ES-I3 (cell line): Measurements from ENCODE around the gene CCDC73.

Source experiments
- H3K36me3 ChIP-seq: 2 replicates; pipeline ENCODE4 v1.6.1; 2013; ENCODE audit warnings: mild to moderate bottlenecking, low read length, control low read depth, moderate library complexity; ENCODE audit not compliant: insufficient read depth
- H3K4me1 ChIP-seq: 2 replicates; pipeline ENCODE4 v1.6.1; 2013; ENCODE audit warnings: mild to moderate bottlenecking, control low read depth, low read length; ENCODE audit not compliant: insufficient read depth
- H3K9ac ChIP-seq: 2 replicates; pipeline ENCODE4 v1.6.1; 2013; ENCODE audit warnings: low read depth, mild to moderate bottlenecking, low read length, moderate library complexity
- H3K9me3 ChIP-seq: 2 replicates; pipeline ENCODE4 v1.6.1; 2013; ENCODE audit warnings: mild to moderate bottlenecking, low read length, moderate library complexity; ENCODE audit not compliant: control insufficient read depth, insufficient read depth

The CCDC73 gene

GRCh38 chr11:32574421-32574820, 220.0 kb downstream of the CCDC73 start:
- H3K9me3 ChIP-seq: no peaks in the 10 kb centered on the region
- H3K4me1 ChIP-seq: no peaks in the 10 kb centered on the region
- no peak overlapping the region for H3K9ac ChIP-seq
- no peaks in the 10 kb centered on the region for H3K36me3 ChIP-seq

- Histone ChIP-seq H3K36me3 (no peaks in the 10 kb centered on the region), H3K9me3 (no peaks in the 10 kb centered on the region), H3K4me1 (no peaks in the 10 kb centered on the region), H3K9ac (no peak overlapping the region)
Measured at GRCh38 chr11:32573228-32573627, 221.2 kb downstream of the CCDC73 start.

GRCh38 chr11:32571039-32571438, 223.4 kb downstream of the CCDC73 start:
- Histone ChIP-seq H3K36me3 (no peaks in the 10 kb centered on the region), H3K4me1 (no peaks in the 10 kb centered on the region), H3K9ac (no peak overlapping the region), H3K9me3 (no peaks in the 10 kb centered on the region)

- no peaks in the 10 kb centered on the region for H3K36me3 ChIP-seq
- H3K9ac ChIP-seq: no peak overlapping the region
- H3K4me1 ChIP-seq: no peaks in the 10 kb centered on the region
- H3K9me3 ChIP-seq: no peaks in the 10 kb centered on the region
Measured at GRCh38 chr11:32569313-32569881, 225.1 kb downstream of the CCDC73 start.

GRCh38 chr11:32567154-32567553, 227.3 kb downstream of the CCDC73 start:
- H3K4me1 ChIP-seq: no peaks in the 10 kb centered on the region
- H3K36me3 ChIP-seq: no peaks in the 10 kb centered on the region
- no peaks in the 10 kb centered on the region for H3K9me3 ChIP-seq
- no peak overlapping the region for H3K9ac ChIP-seq

- Histone ChIP-seq H3K9ac (no peak overlapping the region), H3K36me3 (no peaks in the 10 kb centered on the region), H3K9me3 (no peaks in the 10 kb centered on the region), H3K4me1 (no peaks in the 10 kb centered on the region)
Measured at GRCh38 chr11:32566517-32566916, 227.9 kb downstream of the CCDC73 start.

GRCh38 chr11:32563600-32563959, 230.9 kb downstream of the CCDC73 start:
- Histone ChIP-seq H3K36me3 (no peaks in the 10 kb centered on the region), H3K4me1 (no peaks in the 10 kb centered on the region), H3K9ac (no peak overlapping the region), H3K9me3 (no peaks in the 10 kb centered on the region)

- no peaks in the 10 kb centered on the region for H3K4me1 ChIP-seq
- no peaks in the 10 kb centered on the region for H3K9me3 ChIP-seq
- H3K36me3 ChIP-seq: no peaks in the 10 kb centered on the region
- H3K9ac ChIP-seq: no peak overlapping the region
Measured at GRCh38 chr11:32562839-32563599, 231.4 kb downstream of the CCDC73 start.

- Histone ChIP-seq H3K9me3 (no peaks in the 10 kb centered on the region), H3K9ac (no peak overlapping the region), H3K36me3 (no peaks in the 10 kb centered on the region), H3K4me1 (no peaks in the 10 kb centered on the region)
Measured at GRCh38 chr11:32561835-32562234, 232.6 kb downstream of the CCDC73 start.

GRCh38 chr11:32555895-32556294, 238.6 kb downstream of the CCDC73 start:
- Histone ChIP-seq H3K4me1 (no peaks in the 10 kb centered on the region), H3K36me3 (no peaks in the 10 kb centered on the region), H3K9me3 (no peaks in the 10 kb centered on the region), H3K9ac (no peak overlapping the region)

GRCh38 chr11:32555091-32555490, 239.4 kb downstream of the CCDC73 start:
- no peaks in the 10 kb centered on the region for H3K36me3 ChIP-seq
- no peak overlapping the region for H3K9ac ChIP-seq
- no peaks in the 10 kb centered on the region for H3K9me3 ChIP-seq
- no peaks in the 10 kb centered on the region for H3K4me1 ChIP-seq
